ENCODE results near the gene BAG5. TPM values are rescaled to one million over a fixed set of nuclear protein-coding genes. Genes with fewer than 3 reads are reported as not detected.
A peak's percentile ranks its signal among the peaks of the same experiment; 100 is the strongest.

BAG5 gene
- total and polyA plus RNA-seq, 4 experiments from 2014 or later, result 33.1 to 39.5 (median 37.0) TPM

- ChIA-PET POLR2A (ENCODE audit: partially characterized antibody) (interaction anchor here (1.3 kb wide), 1 partner anchor 29 kb away, joined by 5 read pairs; the partner anchor contains the start of gene TRMT61A), CTCF (ENCODE audit: partially characterized antibody) (interaction anchor here (0.9 to 2.0 kb wide), 4 partner anchors 8 to 39 kb away, joined by 3 to 6 read pairs (median 4); no protein-coding TSS in a partner anchor)
- Mint-ChIP-seq H3K4me3 (peak overlapping the region in 4 of 8 donors; percentile 5 to 30 (median 14)), H3K27ac (peak overlapping the region in 5 of 7 donors; percentile 8 to 82 (median 52)), H3K27me3 (no peaks in the 10 kb centered on the region), H3K9me3 (no peaks in the 10 kb centered on the region), H3K4me1 (peaks cover 32 to 66% (median 53%) of the 10 kb centered on the region in 4 donors), H3K36me3 (peaks cover 12 to 59% of the 10 kb centered on the region in 2 donors)
- DNase-seq, result no peak
- H3K4me1 ChIP-seq (ENCODE audit: insufficient read depth, low read length), result peaks cover 51% of the 10 kb centered on the region
- H3K9me3 ChIP-seq (ENCODE audit: control insufficient read depth in 1 of 2, low read length in 2 of 2), result no peaks in the 10 kb centered on the region
- no peak overlapping the region for H3K4me3 ChIP-seq (ENCODE audit: low read length in 2 of 2)
- no peaks in the 10 kb centered on the region for H3K27me3 ChIP-seq (ENCODE audit: insufficient read depth, low read length)
- H3K27ac ChIP-seq (ENCODE audit: low read depth, low read length), result no peak overlapping the region
- H3K36me3 ChIP-seq (ENCODE audit: insufficient read depth, low read length), result no peaks in the 10 kb centered on the region
- intact Hi-C loops (cut with micrococcal nuclease), result no loop called here
Measured at GRCh38 chr14:103558071-103558882, 4.2 kb downstream of the BAG5 start.

GRCh38 chr14:103556946-103557758 is 5.3 kb downstream of the BAG5 start:
- Histone ChIP-seq H3K9me3 (ENCODE audit: control insufficient read depth in 1 of 2, low read length in 2 of 2) (no peaks in the 10 kb centered on the region), H3K27me3 (ENCODE audit: insufficient read depth, low read length) (no peaks in the 10 kb centered on the region), H3K4me3 (ENCODE audit: low read length in 2 of 2) (no peak overlapping the region), H3K36me3 (ENCODE audit: insufficient read depth, low read length) (no peaks in the 10 kb centered on the region), H3K27ac (ENCODE audit: low read depth, low read length) (no peak overlapping the region), H3K4me1 (ENCODE audit: insufficient read depth, low read length) (peaks cover 49% of the 10 kb centered on the region)
- no peak for DNase-seq
- peaks cover 12 to 55% of the 10 kb centered on the region in 2 donors for H3K36me3 Mint-ChIP-seq
- H3K4me3 Mint-ChIP-seq, result no peak overlapping the region
- no peaks in the 10 kb centered on the region for H3K9me3 Mint-ChIP-seq
- intact Hi-C loops (cut with micrococcal nuclease), result no loop called here
- H3K4me1 Mint-ChIP-seq, result peaks cover 33 to 65% (median 51%) of the 10 kb centered on the region in 4 donors
- POLR2A ChIA-PET (ENCODE audit: partially characterized antibody), result interaction anchor here (0.9 kb wide), 1 partner anchor 28 kb away, joined by 3 read pairs; the partner anchor contains the start of gene TRMT61A
- no peaks in the 10 kb centered on the region for H3K27me3 Mint-ChIP-seq
- peak overlapping the region in 1 of 7 donors; percentile 82 for H3K27ac Mint-ChIP-seq
- CTCF ChIA-PET (ENCODE audit: partially characterized antibody), result interaction anchor here (0.8 to 1.0 kb wide), 3 partner anchors 9 to 38 kb away, joined by 3 read pairs; no protein-coding TSS in a partner anchor

- no peak overlapping the region for H3K4me3 ChIP-seq (ENCODE audit: low read length in 2 of 2)
- ChIA-PET POLR2A (ENCODE audit: partially characterized antibody) (no interaction called here), CTCF (ENCODE audit: partially characterized antibody) (no interaction called here)
- H3K9me3 ChIP-seq (ENCODE audit: control insufficient read depth in 1 of 2, low read length in 2 of 2), result no peaks in the 10 kb centered on the region
- no peaks in the 10 kb centered on the region for H3K36me3 ChIP-seq (ENCODE audit: insufficient read depth, low read length)
- H3K4me3 Mint-ChIP-seq, result no peak overlapping the region
- H3K27ac Mint-ChIP-seq, result peak overlapping the region in 1 of 7 donors; percentile 71
- no peak for DNase-seq
- H3K4me1 ChIP-seq (ENCODE audit: insufficient read depth, low read length), result peaks cover 38% of the 10 kb centered on the region
- H3K4me1 Mint-ChIP-seq, result peaks cover 25 to 55% (median 39%) of the 10 kb centered on the region in 4 donors
- peaks cover 12 to 43% of the 10 kb centered on the region in 2 donors for H3K36me3 Mint-ChIP-seq
- no peaks in the 10 kb centered on the region for H3K27me3 Mint-ChIP-seq
- intact Hi-C loops (cut with micrococcal nuclease), result no loop called here
- H3K27me3 ChIP-seq (ENCODE audit: insufficient read depth, low read length), result no peaks in the 10 kb centered on the region
- no peaks in the 10 kb centered on the region for H3K9me3 Mint-ChIP-seq
- no peak overlapping the region for H3K27ac ChIP-seq (ENCODE audit: low read depth, low read length)
Measured at GRCh38 chr14:103555559-103556337, 6.7 kb downstream of the BAG5 start.

- no peaks in the 10 kb centered on the region for H3K27me3 ChIP-seq (ENCODE audit: insufficient read depth, low read length)
- Mint-ChIP-seq H3K9me3 (no peaks in the 10 kb centered on the region), H3K4me1 (peaks cover 7 to 26% (median 14%) of the 10 kb centered on the region in 4 donors), H3K27ac (no peak overlapping the region), H3K27me3 (no peaks in the 10 kb centered on the region), H3K4me3 (no peak overlapping the region), H3K36me3 (peaks cover 0 to 18% of the 10 kb centered on the region in 2 donors)
- H3K9me3 ChIP-seq (ENCODE audit: control insufficient read depth in 1 of 2, low read length in 2 of 2), result no peaks in the 10 kb centered on the region
- no peak for DNase-seq
- peaks cover 9% of the 10 kb centered on the region for H3K4me1 ChIP-seq (ENCODE audit: insufficient read depth, low read length)
- H3K4me3 ChIP-seq (ENCODE audit: low read length in 2 of 2), result no peak overlapping the region
- H3K36me3 ChIP-seq (ENCODE audit: insufficient read depth, low read length), result no peaks in the 10 kb centered on the region
- POLR2A ChIA-PET (ENCODE audit: partially characterized antibody), result interaction anchor here (1.2 to 1.8 kb wide), 2 partner anchors 9 to 34 kb away, joined by 3 to 6 read pairs; partner anchors contain the start of gene BAG5
- CTCF ChIA-PET (ENCODE audit: partially characterized antibody), result interaction anchor here (1.7 kb wide), 1 partner anchor 34 kb away, joined by 5 read pairs; no protein-coding TSS in a partner anchor
- no peak overlapping the region for H3K27ac ChIP-seq (ENCODE audit: low read depth, low read length)
- intact Hi-C loops (cut with micrococcal nuclease), result no loop called here
Measured at GRCh38 chr14:103552846-103553210, 9.6 kb downstream of the BAG5 start.

- Mint-ChIP-seq H3K4me3 (no peak overlapping the region), H3K9me3 (no peaks in the 10 kb centered on the region), H3K4me1 (peaks cover 6 to 20% (median 11%) of the 10 kb centered on the region in 4 donors), H3K36me3 (peaks cover 0 to 15% of the 10 kb centered on the region in 2 donors), H3K27ac (peak overlapping the region in 1 of 7 donors; percentile 41), H3K27me3 (no peaks in the 10 kb centered on the region)
- H3K9me3 ChIP-seq (ENCODE audit: control insufficient read depth in 1 of 2, low read length in 2 of 2), result no peaks in the 10 kb centered on the region
- no peak overlapping the region for H3K27ac ChIP-seq (ENCODE audit: low read depth, low read length)
- peaks cover 3% of the 10 kb centered on the region for H3K4me1 ChIP-seq (ENCODE audit: insufficient read depth, low read length)
- POLR2A ChIA-PET (ENCODE audit: partially characterized antibody), result interaction anchor here (1.2 to 1.8 kb wide), 3 partner anchors 10 to 33 kb away, joined by 3 to 6 read pairs (median 4); partner anchors contain the start of genes BAG5 and TRMT61A
- H3K27me3 ChIP-seq (ENCODE audit: insufficient read depth, low read length), result no peaks in the 10 kb centered on the region
- intact Hi-C loops (cut with micrococcal nuclease), result no loop called here
- H3K4me3 ChIP-seq (ENCODE audit: low read length in 2 of 2), result no peak overlapping the region
- CTCF ChIA-PET (ENCODE audit: partially characterized antibody), result interaction anchor here (1.1 to 1.7 kb wide), 3 partner anchors 31 to 51 kb away, joined by 3 to 5 read pairs (median 4); no protein-coding TSS in a partner anchor
- H3K36me3 ChIP-seq (ENCODE audit: insufficient read depth, low read length), result no peaks in the 10 kb centered on the region
- no peak for DNase-seq
Measured at GRCh38 chr14:103552011-103552845, 10.2 kb downstream of the BAG5 start.

GRCh38 chr14:103551338-103551762 is 11.1 kb downstream of the BAG5 start:
- Histone ChIP-seq H3K9me3 (ENCODE audit: control insufficient read depth in 1 of 2, low read length in 2 of 2) (no peaks in the 10 kb centered on the region), H3K27me3 (ENCODE audit: insufficient read depth, low read length) (no peaks in the 10 kb centered on the region), H3K36me3 (ENCODE audit: insufficient read depth, low read length) (no peaks in the 10 kb centered on the region), H3K27ac (ENCODE audit: low read depth, low read length) (no peak overlapping the region), H3K4me3 (ENCODE audit: low read length in 2 of 2) (no peak overlapping the region), H3K4me1 (ENCODE audit: insufficient read depth, low read length) (no peaks in the 10 kb centered on the region)
- Mint-ChIP-seq H3K36me3 (peaks cover 0 to 11% of the 10 kb centered on the region in 2 donors), H3K27ac (peak overlapping the region in 1 of 7 donors; percentile 13), H3K9me3 (no peaks in the 10 kb centered on the region), H3K27me3 (peaks cover 0 to 2% of the 10 kb centered on the region in 2 donors), H3K4me3 (no peak overlapping the region), H3K4me1 (peaks cover 2 to 16% (median 6%) of the 10 kb centered on the region in 4 donors)
- ChIA-PET CTCF (ENCODE audit: partially characterized antibody) (interaction anchor here (1.1 to 1.7 kb wide), 2 partner anchors 31 to 50 kb away, joined by 3 to 4 read pairs; no protein-coding TSS in a partner anchor), POLR2A (ENCODE audit: partially characterized antibody) (interaction anchor here (1.7 to 1.8 kb wide), 2 partner anchors 11 to 22 kb away, joined by 4 to 6 read pairs; partner anchors contain the start of genes BAG5 and TRMT61A)
- intact Hi-C loops (cut with micrococcal nuclease), result no loop called here
- DNase-seq, result no peak

All from CD4-positive, alpha-beta memory T cell (primary cell).